Sigmoid colon (tissue), 4 donors: ENCODE data around the gene DSCAML1.

Source experiments
- CTCF ChIP-seq, 4 experiments: fragments of 450-650 bp in 3 of 4; fragments of 200-600 bp in 1 of 4; IDR thresholded peaks; one replicate each; pipeline ENCODE4 v1.5.1; 2016 to 2019; ENCODE audit warnings: antibody characterized with exemption in 4 of 4, mild to moderate bottlenecking in 3 of 4, moderate library complexity in 2 of 4
- EP300 ChIP-seq, 4 donors: sonication (generic); formaldehyde crosslinking; IDR thresholded peaks; one replicate each; pipeline ENCODE4 v1.6.1; 2017; ENCODE audit warnings: antibody characterized with exemption in 4 of 4
- POLR2A ChIP-seq, 2 donors: fragments of 450-650 bp; IDR thresholded peaks; one replicate each; pipeline ENCODE4 v1.6.1; 2016; ENCODE audit warnings: antibody characterized with exemption in 2 of 2, mild to moderate bottlenecking in 2 of 2, moderate library complexity in 2 of 2

DNA sequence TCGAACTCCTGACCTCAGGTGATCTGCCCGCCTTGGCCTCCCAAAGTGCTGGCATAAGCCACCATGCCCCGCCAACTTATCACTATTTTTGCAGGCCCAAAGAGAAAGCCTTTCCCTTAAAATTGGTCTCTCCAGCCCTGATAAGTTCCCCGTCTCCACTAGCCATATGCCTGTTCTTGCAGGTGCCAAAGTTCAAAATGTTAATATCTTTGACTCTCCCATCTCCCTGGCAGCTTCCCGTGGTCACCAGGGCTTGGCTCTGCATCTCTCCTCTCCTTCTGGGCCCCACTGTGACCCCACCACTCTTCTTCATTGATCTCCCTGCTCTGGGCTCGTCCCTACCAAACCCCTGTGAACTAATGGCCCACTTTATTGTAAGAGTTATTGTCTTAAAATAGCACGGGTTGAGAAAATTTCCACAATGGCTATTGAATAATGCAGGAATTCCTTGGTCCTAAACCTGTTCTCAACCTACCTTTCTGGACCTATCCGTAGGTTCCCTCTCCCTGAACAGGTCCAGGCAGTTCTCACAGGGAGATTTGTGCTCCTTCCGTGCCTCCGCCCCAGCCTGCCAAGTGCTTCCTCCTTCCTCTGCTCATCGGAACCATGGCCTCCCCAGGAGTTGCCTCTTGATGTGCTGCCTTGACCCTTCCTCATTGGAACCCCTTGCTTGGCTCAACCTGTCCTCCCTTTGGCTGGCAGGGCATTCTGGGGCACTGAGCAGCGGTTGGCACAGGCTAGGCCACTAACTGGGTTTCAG, 147.5 kb downstream of the DSCAML1 start:
- TF ChIP-seq CTCF (IDR thresholded peaks at IDR 0.05) (no peak), EP300 (IDR thresholded peaks at IDR 0.05) (no peak), POLR2A (IDR thresholded peaks at IDR 0.05) (no peak)
